ENCODE results near the gene CEP89.
"Not testable (repeated sequence)": the region's sequence is repeated elsewhere in the genome, so short reads cannot be mapped to it uniquely, and the experiment has no call there.

The CEP89 gene

GRCh38 chr19:32971715-32972540, at the start of gene CEP89, which contains the start of gene FAAP24:
Gene CEP89 (minus strand): TSS chr19:32971958. CDS start chr19:32971874, 84 bp downstream.
Gene FAAP24 (plus strand): TSS chr19:32972242. CDS start chr19:32973197, 955 bp downstream.
- peak; percentile 100 for DNase-seq (ENCODE audit: low spot score)

DNA sequence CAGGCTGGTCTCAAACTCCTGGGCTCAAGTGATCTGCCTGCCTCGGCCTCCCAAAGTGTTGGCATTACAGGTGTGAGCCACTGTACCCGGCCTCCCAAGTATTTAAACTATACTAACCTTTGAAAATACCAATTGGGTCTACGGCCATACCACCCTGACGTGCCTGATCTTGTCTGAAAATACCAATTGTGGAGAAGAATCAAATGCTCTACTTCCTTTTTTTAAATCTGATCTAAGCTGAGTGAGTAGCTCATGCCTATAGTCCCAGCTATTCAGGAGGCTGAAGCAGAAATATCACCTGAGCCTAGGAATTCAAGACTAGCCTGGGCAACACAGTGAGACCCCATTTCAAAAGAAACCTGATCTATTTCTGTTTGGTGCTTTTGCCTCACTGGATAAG, 39.1 kb upstream of the CEP89 start:
- DNase-seq (ENCODE audit: low spot score): not testable (repeated sequence)

DNA sequence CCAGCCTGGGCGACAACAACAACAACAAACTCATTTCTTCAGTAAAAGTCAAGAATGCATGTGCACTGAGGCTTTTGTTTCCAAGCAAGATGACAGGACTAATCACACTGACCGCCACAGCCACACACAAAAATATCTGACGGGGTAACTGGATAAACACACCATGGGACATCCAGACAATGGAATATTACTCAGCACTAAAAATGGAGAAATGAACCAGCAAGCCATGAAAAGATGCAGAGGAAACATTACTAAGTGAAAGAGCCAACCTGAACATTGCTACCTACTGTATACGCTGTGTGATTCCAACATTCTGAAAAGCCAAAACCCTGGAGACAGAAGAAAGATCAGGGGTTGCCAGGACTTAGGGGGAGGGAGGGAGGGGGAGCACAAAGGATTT, 37.0 kb upstream of the CEP89 start:
- DNase-seq (ENCODE audit: low spot score): no peak

GRCh38 chr19:33005440-33005839, 33.7 kb upstream of the CEP89 start:
- DNase-seq (ENCODE audit: low spot score): no peak

- DNase-seq (ENCODE audit: low spot score): not testable (repeated sequence)
These were observed 31.8 kb upstream of the CEP89 start for GRCh38 chr19:33003424-33004024.

- DNase-seq (ENCODE audit: low spot score): not testable (repeated sequence)
These were observed 30.5 kb upstream of the CEP89 start for GRCh38 chr19:33002126-33002865.

DNA sequence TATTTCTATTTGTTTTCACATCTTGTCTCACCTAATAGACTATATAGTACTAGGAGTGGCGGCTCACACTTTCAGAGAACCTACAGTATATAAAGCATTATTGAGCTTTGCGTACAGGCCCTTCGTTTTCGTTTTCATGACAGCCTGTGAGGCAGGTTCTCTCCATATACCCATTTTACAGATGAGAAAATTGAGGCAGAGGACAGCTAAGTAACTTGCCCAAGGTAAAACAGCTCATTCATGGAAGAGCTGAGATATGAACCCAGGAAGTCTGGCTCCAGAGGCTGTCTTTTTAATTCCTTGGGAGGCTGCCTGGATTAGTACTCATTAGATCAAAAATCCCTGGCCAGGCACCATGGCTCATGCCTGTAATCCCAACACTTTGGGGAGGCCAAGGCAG, 29.2 kb upstream of the CEP89 start:
- DNase-seq (ENCODE audit: low spot score): no peak

- no peak for DNase-seq (ENCODE audit: low spot score)
These were observed 28.8 kb upstream of the CEP89 start for GRCh38 chr19:33000510-33000909.

GRCh38 chr19:32998722-32999121, 27.0 kb upstream of the CEP89 start:
- DNase-seq (ENCODE audit: low spot score): no peak

DNA sequence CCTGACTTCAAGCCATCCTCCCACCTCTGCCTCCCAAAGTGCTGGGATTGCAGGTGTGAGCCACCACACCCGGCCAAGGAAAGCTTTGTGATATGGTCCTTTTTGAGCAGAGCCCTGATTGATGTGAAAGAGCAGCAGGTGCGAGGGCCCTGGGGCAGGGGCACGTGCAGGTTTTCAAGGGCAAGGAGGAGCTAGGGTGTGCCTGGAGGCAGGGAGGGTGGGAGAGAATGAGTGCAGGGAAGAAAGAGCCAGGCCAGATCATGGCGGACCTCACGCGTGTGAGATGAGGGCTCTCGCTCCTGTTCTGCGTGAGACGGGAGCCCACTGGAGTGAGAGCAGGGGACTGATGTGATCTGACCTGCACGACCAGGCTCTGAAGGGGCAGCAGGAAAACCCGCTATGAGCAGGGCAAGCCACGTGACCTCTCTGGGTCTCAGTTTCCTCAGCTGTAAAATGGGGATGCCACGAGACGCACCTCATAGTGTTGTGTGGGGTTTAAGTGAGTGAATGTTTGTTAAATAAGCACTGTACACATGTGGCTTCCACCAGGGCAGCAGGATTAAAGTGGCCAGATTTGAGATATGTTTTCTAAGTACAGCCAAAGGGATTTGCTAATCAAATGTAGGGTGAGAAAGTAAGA, 26.1 kb upstream of the CEP89 start:
- no peak for DNase-seq (ENCODE audit: low spot score)

DNA sequence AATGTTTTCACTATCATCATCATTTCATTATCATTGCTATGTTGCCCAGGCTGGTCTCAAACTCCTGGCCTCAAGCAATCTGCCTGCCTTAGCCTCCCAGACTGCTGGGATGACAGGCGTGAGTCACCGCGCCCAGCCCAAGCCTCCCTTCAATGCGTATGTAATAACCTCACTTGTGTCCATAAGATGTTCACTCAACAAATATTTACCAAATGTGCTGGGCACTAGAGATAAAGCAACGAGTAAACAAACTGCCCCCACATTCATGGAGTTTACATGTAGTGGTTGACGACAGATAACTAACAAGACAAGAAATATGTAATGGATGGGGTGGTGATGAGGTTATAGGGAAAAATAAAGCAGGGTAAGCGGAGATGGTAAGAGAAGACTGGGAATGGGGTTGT, 25.3 kb upstream of the CEP89 start:
- DNase-seq (ENCODE audit: low spot score): not testable (repeated sequence)

- not testable (repeated sequence) for DNase-seq (ENCODE audit: low spot score)
These were observed 24.2 kb upstream of the CEP89 start for GRCh38 chr19:32995966-32996365.

DNA sequence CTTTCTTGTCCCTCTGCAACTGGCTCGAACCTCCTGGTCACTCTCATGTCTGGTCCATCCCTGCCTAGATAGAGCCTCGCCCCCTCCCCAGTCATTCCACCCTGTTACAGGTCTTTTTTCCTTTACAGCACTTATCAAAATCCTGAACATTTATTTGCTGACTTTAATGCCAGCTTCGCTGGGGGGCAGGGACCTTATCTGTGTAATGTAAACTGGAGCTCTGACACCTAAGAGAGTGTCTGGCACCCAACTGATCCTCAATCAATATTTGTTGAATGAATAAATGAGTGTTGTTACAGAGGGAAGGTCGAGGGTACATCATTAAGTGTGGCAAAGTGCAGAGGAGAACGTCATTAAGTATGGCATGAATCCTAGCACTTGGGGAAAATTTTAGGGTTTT, 17.0 kb upstream of the CEP89 start:
- DNase-seq (ENCODE audit: low spot score): no peak

- not testable (repeated sequence) for DNase-seq (ENCODE audit: low spot score)
These were observed 16.5 kb upstream of the CEP89 start for GRCh38 chr19:32988254-32988653.

GRCh38 chr19:32982488-32982887, 10.7 kb upstream of the CEP89 start:
- not testable (repeated sequence) for DNase-seq (ENCODE audit: low spot score)

DNA sequence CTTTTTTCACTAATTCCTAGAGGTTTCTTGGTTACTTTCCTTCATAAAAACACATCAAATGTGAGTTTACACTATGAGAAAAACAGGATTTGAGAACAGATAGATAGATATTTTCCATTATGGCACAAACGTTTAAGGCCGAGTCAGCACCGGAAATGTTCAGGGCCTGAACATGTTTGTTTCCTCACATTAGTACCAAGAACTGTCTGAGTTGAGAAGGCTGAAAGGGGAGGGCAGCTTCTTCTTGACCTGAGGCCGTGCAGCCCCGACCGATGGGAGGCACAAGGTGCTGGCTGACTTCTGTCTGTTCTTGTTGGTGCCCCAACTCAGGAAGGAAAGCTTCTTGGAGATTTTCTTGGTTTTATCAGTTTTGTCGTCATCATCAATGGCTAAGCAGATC, 8.0 kb upstream of the CEP89 start:
- not testable (repeated sequence) for DNase-seq (ENCODE audit: low spot score)

DNA sequence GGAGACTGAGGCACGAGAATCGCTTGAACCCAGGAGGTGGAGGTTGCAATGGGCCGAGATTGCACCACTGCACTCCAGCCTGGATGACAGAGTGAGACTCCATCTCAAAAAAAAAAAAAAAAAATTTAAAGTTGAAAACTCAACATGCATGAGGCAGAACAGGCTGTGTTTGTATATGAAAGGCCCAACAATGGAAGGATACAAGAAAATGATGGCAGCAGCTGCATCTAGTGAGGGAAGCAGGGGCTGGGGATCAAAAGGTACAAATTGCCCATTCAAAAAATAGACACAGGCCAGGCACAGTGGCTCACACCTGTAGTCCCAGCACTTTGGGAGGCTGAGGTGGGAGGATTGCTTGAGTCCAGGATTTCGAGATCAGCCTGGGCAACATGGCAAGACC, 6.1 kb upstream of the CEP89 start:
- DNase-seq (ENCODE audit: low spot score): not testable (repeated sequence)

DNA sequence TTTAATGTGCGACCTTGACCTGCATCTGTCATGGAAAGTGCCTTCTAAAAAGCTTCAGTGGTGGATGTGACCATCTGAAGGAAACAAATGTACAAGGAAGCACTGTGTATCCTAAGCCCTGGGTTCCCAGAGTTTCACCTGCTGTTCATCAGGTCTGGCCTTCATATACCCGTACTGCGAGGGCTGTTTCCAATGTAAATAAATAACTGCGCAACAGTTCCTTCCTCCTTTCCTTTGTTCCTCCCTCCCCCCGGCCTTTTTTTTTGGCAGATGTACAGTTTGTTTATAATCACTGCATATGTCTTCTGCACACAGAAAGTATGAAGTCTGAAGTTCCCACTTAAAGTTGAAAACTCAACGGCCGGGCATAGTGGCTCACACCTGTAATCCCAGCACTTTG, 5.5 kb upstream of the CEP89 start:
- DNase-seq (ENCODE audit: low spot score): no peak

GRCh38 chr19:32976223-32976805, 4.6 kb upstream of the CEP89 start:
- DNase-seq (ENCODE audit: low spot score): peak; percentile 61

DNA sequence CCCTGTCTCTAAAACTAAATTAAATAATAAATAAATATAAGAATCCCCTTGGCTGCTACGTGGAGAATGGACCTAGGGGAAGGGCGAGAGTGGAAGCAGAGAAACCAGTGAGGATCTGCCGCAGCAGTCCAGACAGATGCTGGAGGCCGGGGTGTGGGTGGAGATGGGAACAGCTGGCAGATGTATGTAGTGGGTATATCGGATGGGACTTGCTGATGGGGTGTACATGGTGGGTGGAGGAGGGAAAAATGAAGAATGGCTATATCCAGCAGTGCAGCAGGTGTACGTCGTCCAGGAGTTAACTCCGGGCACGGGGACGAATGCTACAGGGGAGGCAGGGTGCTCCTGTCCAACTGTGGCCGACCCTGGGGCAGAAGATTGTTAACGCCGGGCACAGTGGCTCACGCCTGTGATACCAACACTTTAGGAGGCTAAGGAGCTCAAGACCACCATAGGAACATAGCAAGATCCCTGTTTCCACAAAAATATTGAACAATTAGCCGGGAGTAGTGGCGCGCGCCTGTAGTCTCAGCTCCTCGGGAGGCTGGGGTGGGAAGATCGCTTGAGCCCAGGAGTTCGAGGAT, 654 bp downstream of the CEP89 start:
- no peak for DNase-seq (ENCODE audit: low spot score)

GRCh38 chr19:32969549-32969948, 2.2 kb downstream of the CEP89 start:
- no peak for DNase-seq (ENCODE audit: low spot score)

Measured in hepatic stellate cell (primary cell).